ENCODE measurements around the gene HAUS1. TPM values are rescaled to one million over a fixed set of nuclear protein-coding genes. Genes with fewer than 3 reads are reported as not detected.

Gene HAUS1
- 52.8 and 59.2 TPM in 2 replicates for total RNA-seq

DNA sequence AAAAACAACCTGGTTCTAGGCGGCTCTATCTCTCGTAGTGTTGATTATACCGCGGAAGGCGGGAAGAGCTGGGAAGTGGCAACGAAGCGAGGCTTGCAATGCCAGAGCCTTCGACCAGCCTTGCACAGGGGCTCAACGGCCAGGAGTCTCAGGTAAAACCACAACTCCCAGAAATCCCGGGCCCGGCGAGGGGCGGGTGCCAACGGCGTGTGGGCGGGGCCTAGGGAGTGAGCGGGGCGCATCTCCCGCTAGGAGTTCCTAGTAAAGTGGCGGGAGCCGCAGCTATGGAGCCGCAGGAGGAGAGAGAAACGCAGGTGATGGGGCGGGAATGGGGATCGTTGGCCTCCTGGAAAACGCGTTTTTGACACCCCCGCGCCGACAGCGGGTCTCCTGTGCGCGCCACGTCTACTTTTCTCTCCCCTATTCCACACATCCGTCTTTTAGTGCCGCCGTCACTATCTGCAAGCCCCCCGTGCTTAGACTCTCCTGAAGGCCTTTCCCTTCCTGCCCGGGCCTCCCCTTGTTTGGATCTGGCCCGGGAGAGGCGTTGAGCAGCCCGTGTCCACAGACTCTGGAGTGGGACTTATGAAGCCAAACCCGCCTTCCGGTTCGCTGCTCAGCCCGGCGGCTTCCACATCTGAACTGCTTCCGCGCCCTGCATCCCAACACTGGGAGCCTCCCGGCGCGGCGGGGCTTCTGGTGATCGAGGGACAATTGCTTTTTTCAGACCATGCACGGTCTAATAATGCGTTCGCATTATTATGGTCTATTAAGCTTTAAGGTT, at the start of gene HAUS1:
TSS of gene HAUS1 (plus strand) at position 258 of the 784 bp plus-strand sequence. CDS start at position 285, 27 bp downstream.

DNA sequence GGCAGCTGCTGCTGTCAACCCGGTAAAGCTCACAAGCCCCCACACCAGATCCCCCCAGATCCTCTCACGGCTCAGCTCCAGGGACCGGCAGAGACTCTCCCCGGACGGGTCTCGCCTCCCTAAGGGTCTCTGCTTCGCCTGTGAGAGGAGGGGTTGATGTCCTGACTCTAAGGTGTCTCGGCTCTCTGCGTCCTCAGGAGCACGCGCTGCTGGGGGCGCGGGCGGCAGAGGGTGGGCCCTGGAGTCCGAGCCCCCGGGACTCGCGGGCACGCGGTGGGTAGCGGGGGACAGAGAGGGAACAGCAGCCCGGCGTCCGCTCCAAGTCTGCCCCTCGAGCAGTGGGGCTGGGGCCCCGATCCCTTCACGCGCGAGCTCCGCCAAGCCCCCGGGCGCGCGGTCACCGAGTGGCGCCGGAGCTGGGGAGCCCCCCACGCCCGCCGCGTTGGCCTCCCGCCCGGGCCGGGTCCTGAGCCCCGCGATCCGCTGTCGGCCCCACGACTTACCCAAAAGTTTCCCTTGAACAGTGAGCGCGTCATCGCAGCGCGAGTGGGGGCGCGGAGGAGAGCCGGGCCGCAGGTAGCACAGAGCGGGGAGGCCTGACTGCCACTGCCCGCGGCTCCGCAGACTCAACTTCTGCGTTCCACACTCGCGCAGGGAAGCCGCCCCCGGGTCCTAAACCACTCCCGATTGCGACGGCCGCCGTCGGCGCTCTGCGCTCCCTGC, 32.4 kb upstream of the HAUS1 start, which contains the start of gene PSTPIP2:
TSS of gene PSTPIP2 (minus strand) at position 608 of the 723 bp plus-strand sequence. CDS start at position 536, 72 bp downstream.

DNA sequence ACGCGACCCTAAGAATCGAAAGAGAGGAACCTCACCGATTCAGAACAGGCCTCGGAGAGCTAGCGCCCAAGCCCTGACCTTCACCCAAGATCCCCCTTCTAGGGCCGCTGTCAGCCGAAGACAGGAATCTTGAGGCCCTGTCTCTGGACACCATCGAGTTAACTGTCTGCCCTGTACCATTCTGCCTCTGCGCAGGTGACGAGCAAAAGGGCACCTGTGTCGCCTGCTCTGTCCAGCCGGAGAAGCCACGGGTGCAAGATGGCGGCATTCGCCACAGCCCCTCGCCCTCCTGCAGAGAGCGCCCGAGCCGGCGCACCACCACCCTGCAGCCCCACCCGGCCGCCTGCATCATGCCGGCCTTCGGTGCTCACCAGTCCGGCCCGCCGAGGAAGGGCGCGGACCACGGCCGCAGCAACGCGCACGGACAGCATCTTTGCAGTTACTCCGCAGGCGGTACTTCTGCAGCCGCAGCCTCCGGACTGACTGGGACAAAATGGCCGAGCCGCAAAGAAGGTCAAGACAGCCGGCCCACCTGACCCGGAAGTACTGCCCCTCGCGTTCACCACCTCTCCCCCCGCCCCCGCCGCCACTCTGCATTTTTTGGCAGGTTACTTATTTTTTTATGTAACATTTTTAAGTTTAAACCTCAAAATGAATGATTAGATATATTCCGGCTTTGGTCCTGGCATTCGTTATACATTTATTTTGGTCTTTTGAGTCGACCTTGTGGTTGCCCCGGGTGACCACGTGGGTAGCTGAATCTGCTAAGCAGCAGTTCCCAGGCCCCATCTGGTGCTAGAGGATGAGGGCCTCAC, 6.2 kb upstream of the HAUS1 start, which contains the start of gene ATP5F1A:
TSS of gene ATP5F1A (minus strand) at position 496 of the 815 bp plus-strand sequence. CDS start at position 431, 65 bp downstream.

Other genes with a start within 250 kb of the HAUS1 start
- 20.7 and 21.7 TPM in 2 replicates for gene EPG5, start 137.1 kb upstream of the HAUS1 start, total RNA-seq
- 7.1 and 7.6 TPM in 2 replicates for gene PSTPIP2, start 32.1 kb upstream of the HAUS1 start, total RNA-seq
- 545 and 576 TPM in 2 replicates for gene ATP5F1A, start 6.1 kb upstream of the HAUS1 start, total RNA-seq